ENCODE results near the gene TMEM52. TPM values are rescaled to one million over a fixed set of nuclear protein-coding genes. Genes with fewer than 3 reads are reported as not detected.

TMEM52 gene
- total and polyA plus RNA-seq, 2 donors (not counting 3 experiments of a cell fraction or from before 2014, with no cell fraction given), result 1.6 to 1.7 TPM

DNA sequence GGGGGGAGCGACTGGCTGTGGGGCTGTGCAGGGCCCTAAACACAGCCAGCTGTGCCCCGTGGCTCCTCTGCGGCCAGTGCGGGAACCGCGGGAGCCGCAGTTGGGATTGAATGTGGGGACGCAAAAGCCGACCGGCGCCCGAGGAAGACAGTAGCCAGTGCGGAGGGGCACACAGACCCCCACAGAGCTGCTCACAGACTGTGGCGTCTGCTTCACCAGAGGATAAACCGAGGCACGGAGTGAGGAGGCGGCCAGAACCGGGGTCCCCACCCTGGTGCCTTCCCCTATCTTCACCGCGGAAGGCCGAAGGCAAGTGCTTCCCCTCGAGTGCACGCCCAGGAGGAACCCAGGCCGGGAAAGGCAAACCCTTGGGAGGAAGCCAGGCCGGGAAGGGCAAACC, 8.7 kb upstream of the TMEM52 start:
- TF ChIP-seq FOS (IDR thresholded peaks at IDR 0.05; ENCODE audit: borderline replicate concordance, insufficient read depth, low read length) (no peak), POLR2A (IDR thresholded peaks at IDR 0.05; ENCODE audit: low read depth, low read length) (no peak)
- TF ChIP-seq, protein P1, sequence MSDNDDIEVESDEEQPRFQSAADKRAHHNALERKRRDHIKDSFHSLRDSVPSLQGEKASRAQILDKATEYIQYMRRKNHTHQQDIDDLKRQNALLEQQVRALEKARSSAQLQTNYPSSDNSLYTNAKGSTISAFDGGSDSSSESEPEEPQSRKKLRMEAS (IDR thresholded peaks at IDR 0.05; ENCODE audit: insufficient read depth, insufficient read length), result no peak
- no peak for DNase-seq (ENCODE audit: low read depth, low spot score)
- H3K4me2 ChIP-seq (ENCODE audit: insufficient read depth, low read length), result no peak overlapping the region
- intact Hi-C loops (cut with micrococcal nuclease), result no loop called here
- CTCF ChIA-PET, result interaction anchor here (0.7 to 1.5 kb wide), 2 partner anchors 117 to 247 kb away, joined by 3 read pairs; no protein-coding TSS in a partner anchor
- FAIRE-seq, result no peak
- H3K36me3 ChIP-seq (ENCODE audit: control insufficient read depth in 2 of 2, extremely low read depth in 1 of 2, insufficient read depth in 2 of 2, low read length in 2 of 2), result no peaks in the 10 kb centered on the region
- no peaks in the 10 kb centered on the region for H3K4me1 ChIP-seq (ENCODE audit: control insufficient read depth, extremely low read depth, insufficient read depth, low read length)
- dilution Hi-C loops (cut with MboI; ENCODE audit: extremely low pct_ligation_motif_present, low sequenced_read_pairs), result no loop called here
- no peaks in the 10 kb centered on the region for H4K20me1 ChIP-seq (replicated peaks; ENCODE audit: control insufficient read depth, extremely low read depth, insufficient read depth, low read length)
- no peak overlapping the region for H2AFZ ChIP-seq (ENCODE audit: low read depth, low read length)
- no peak overlapping the region for H3K27ac ChIP-seq (ENCODE audit: insufficient read depth, low read depth, low read length)
- H3K27me3 ChIP-seq (ENCODE audit: control insufficient read depth in 2 of 2, insufficient read depth in 2 of 2, low read length in 2 of 2), result no peaks in the 10 kb centered on the region
- H3K4me3 ChIP-seq (replicated peaks in 1 of 3; ENCODE audit: insufficient read depth in 1 of 3, low read depth in 1 of 3, low read length in 3 of 3), result no peak overlapping the region
- no peak overlapping the region for H3K9ac ChIP-seq (replicated peaks; ENCODE audit: extremely low read depth, insufficient read depth, low read length)
- H3K9me3 ChIP-seq (replicated peaks; ENCODE audit: control insufficient read depth, insufficient read depth, low read length), result no peaks in the 10 kb centered on the region
- BruUV-seq (replicated peaks), result no TSS peak
- no peaks in the 10 kb centered on the region for H3K79me2 ChIP-seq (ENCODE audit: control insufficient read depth, insufficient read depth, low read length)
- POLR2A ChIA-PET, result no interaction called here
- H3K9me1 ChIP-seq (replicated peaks; ENCODE audit: control insufficient read depth, extremely low read depth, insufficient read depth, low read length), result no peaks in the 10 kb centered on the region

DNA sequence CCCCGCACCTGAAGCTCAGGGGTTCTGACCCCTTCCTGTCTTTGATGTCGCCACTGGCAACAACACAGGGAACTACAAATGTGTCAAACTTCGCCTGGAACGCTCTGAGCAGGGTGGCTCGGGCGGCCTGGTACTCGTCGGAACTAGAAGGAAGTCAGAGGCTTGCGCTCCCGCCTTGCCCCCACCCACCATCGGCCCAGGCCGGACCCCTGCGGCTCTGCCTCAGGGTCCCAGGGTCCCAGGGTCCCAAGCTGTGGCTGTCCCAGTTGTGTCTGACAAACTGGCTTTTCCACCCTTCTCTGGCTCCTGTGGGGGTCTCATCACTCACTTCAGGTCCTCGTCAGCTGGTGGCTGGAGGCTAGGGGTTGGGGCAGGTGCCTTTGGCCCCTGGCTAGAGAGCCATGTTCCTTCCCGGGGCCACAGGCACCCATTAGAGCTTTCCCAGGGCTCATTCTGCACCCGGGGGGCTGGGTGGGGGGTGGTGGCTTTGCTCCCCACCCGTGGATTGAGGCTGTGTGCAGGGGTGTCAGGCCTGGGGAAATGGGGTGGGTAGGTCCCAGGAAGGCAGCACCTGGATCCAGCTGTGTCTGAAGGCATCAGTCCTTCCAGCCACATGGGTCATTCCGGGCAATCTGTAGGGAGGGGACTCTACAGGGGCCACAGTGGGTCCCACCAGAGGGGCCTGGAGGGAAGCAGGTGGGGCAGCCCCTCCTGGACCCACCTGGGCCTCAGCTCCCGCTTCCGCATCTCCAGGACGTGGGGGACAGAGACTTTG, 8.0 kb upstream of the TMEM52 start:
- Histone ChIP-seq H3K9me1 (replicated peaks; ENCODE audit: control insufficient read depth, extremely low read depth, insufficient read depth, low read length) (no peaks in the 10 kb centered on the region), H3K9ac (replicated peaks; ENCODE audit: extremely low read depth, insufficient read depth, low read length) (no peak overlapping the region), H3K4me2 (ENCODE audit: insufficient read depth, low read length) (no peak overlapping the region), H3K27ac (ENCODE audit: insufficient read depth, low read depth, low read length) (no peak overlapping the region), H3K4me1 (ENCODE audit: control insufficient read depth, extremely low read depth, insufficient read depth, low read length) (no peaks in the 10 kb centered on the region), H3K9me3 (replicated peaks; ENCODE audit: control insufficient read depth, insufficient read depth, low read length) (no peaks in the 10 kb centered on the region), H3K27me3 (ENCODE audit: control insufficient read depth in 2 of 2, insufficient read depth in 2 of 2, low read length in 2 of 2) (no peaks in the 10 kb centered on the region), H3K4me3 (replicated peaks in 1 of 3; ENCODE audit: insufficient read depth in 1 of 3, low read depth in 1 of 3, low read length in 3 of 3) (no peak overlapping the region), H4K20me1 (replicated peaks; ENCODE audit: control insufficient read depth, extremely low read depth, insufficient read depth, low read length) (no peaks in the 10 kb centered on the region), H3K36me3 (ENCODE audit: control insufficient read depth in 2 of 2, extremely low read depth in 1 of 2, insufficient read depth in 2 of 2, low read length in 2 of 2) (no peaks in the 10 kb centered on the region), H2AFZ (ENCODE audit: low read depth, low read length) (no peak overlapping the region), H3K79me2 (ENCODE audit: control insufficient read depth, insufficient read depth, low read length) (no peaks in the 10 kb centered on the region)
- intact Hi-C loops (cut with micrococcal nuclease), result no loop called here
- no peak for FAIRE-seq
- TF ChIP-seq, protein P2, sequence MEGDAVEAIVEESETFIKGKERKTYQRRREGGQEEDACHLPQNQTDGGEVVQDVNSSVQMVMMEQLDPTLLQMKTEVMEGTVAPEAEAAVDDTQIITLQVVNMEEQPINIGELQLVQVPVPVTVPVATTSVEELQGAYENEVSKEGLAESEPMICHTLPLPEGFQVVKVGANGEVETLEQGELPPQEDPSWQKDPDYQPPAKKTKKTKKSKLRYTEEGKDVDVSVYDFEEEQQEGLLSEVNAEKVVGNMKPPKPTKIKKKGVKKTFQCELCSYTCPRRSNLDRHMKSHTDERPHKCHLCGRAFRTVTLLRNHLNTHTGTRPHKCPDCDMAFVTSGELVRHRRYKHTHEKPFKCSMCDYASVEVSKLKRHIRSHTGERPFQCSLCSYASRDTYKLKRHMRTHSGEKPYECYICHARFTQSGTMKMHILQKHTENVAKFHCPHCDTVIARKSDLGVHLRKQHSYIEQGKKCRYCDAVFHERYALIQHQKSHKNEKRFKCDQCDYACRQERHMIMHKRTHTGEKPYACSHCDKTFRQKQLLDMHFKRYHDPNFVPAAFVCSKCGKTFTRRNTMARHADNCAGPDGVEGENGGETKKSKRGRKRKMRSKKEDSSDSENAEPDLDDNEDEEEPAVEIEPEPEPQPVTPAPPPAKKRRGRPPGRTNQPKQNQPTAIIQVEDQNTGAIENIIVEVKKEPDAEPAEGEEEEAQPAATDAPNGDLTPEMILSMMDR (IDR thresholded peaks at IDR 0.05; ENCODE audit: extremely low read depth in 1 of 2, insufficient read depth in 1 of 2, low read depth in 1 of 2, low read length in 2 of 2), result no peak
- no peak for TF ChIP-seq POLR2AphosphoS5 (IDR thresholded peaks at IDR 0.05; ENCODE audit: insufficient read depth, low read depth, low read length)
- TF ChIP-seq MYC (IDR thresholded peaks at IDR 0.05; ENCODE audit: low read depth, low read length), result no peak
- TF ChIP-seq EZH2 (IDR thresholded peaks at IDR 0.05; ENCODE audit: borderline replicate concordance, low read depth, low read length, severe bottlenecking), result no peak
- no peak for TF ChIP-seq JUN (IDR thresholded peaks at IDR 0.05; ENCODE audit: borderline replicate concordance, insufficient read depth, insufficient read length, low read depth)
- TF ChIP-seq FOS (IDR thresholded peaks at IDR 0.05; ENCODE audit: borderline replicate concordance, insufficient read depth, low read length), result no peak
- no peak for TF ChIP-seq POLR2A (IDR thresholded peaks at IDR 0.05; ENCODE audit: low read depth, low read length)
- TF ChIP-seq GATA2 (IDR thresholded peaks at IDR 0.05; ENCODE audit: insufficient read depth, insufficient read length, low read depth, low read length), result no peak
- TF ChIP-seq, protein P1 (IDR thresholded peaks at IDR 0.05; ENCODE audit: insufficient read depth, insufficient read length), result no peak
- DNase-seq (ENCODE audit: low read depth, low spot score), result no peak
- ChIA-PET POLR2A (no interaction called here), CTCF (interaction anchor here (0.7 to 1.5 kb wide), 2 partner anchors 117 to 248 kb away, joined by 3 read pairs; no protein-coding TSS in a partner anchor)
- no TSS peak for BruUV-seq (replicated peaks)
- dilution Hi-C loops (cut with MboI; ENCODE audit: extremely low pct_ligation_motif_present, low sequenced_read_pairs), result no loop called here
